HS-5 (cell line): ENCODE results near the gene CAMTA1.

Experiments used
- DNase-seq: peaks from one replicate; pipeline ENCODE4 v3.0.0-alpha.2; 2012; ENCODE audit warnings: low read depth

Gene CAMTA1

GRCh38 chr1:6779089-6779805 is 6.0 kb upstream of the CAMTA1 start:
- no peak for DNase-seq

GRCh38 chr1:6782151-6782550 is 3.1 kb upstream of the CAMTA1 start:
- no peak for DNase-seq

- DNase-seq: no peak
These were observed 2.0 kb upstream of the CAMTA1 start for GRCh38 chr1:6783221-6783620.

- DNase-seq: no peak
These were observed 1.2 kb upstream of the CAMTA1 start for GRCh38 chr1:6783936-6784559.

GRCh38 chr1:6784560-6785317 is 515 bp upstream of the CAMTA1 start:
- peak; percentile 100 for DNase-seq

- no peak for DNase-seq
These were observed 663 bp downstream of the CAMTA1 start for GRCh38 chr1:6785728-6786505.

- DNase-seq: no peak
These were observed 3.7 kb downstream of the CAMTA1 start for GRCh38 chr1:6788946-6789345.

GRCh38 chr1:6790146-6790545 is 4.9 kb downstream of the CAMTA1 start:
- no peak for DNase-seq

- DNase-seq: no peak
These were observed 8.9 kb downstream of the CAMTA1 start for GRCh38 chr1:6794164-6794563.

- no peak for DNase-seq
These were observed 9.9 kb downstream of the CAMTA1 start for GRCh38 chr1:6795203-6795602.

- no peak for DNase-seq
These were observed 10.4 kb downstream of the CAMTA1 start for GRCh38 chr1:6795661-6796060.

- no peak for DNase-seq
These were observed 10.8 kb downstream of the CAMTA1 start for GRCh38 chr1:6796095-6796494.

GRCh38 chr1:6799499-6799898 is 14.2 kb downstream of the CAMTA1 start:
- no peak for DNase-seq

- no peak for DNase-seq
These were observed 15.5 kb downstream of the CAMTA1 start for GRCh38 chr1:6800745-6801144.

GRCh38 chr1:6801199-6801598 is 15.9 kb downstream of the CAMTA1 start:
- DNase-seq: no peak

- DNase-seq: no peak
These were observed 16.7 kb downstream of the CAMTA1 start for GRCh38 chr1:6801966-6802365.

- no peak for DNase-seq
These were observed 17.2 kb downstream of the CAMTA1 start for GRCh38 chr1:6802454-6802853.

- DNase-seq: no peak
These were observed 17.6 kb downstream of the CAMTA1 start for GRCh38 chr1:6802893-6803292.

- no peak for DNase-seq
These were observed 18.1 kb downstream of the CAMTA1 start for GRCh38 chr1:6803357-6803756.

- no peak for DNase-seq
These were observed 19.8 kb downstream of the CAMTA1 start for GRCh38 chr1:6805004-6805416.

GRCh38 chr1:6807782-6808181 is 22.5 kb downstream of the CAMTA1 start:
- no peak for DNase-seq

GRCh38 chr1:6809461-6809860 is 24.2 kb downstream of the CAMTA1 start:
- DNase-seq: no peak
